ENCODE measurements around the gene GALNT15. TPM values are rescaled to one million over a fixed set of nuclear protein-coding genes. Genes with fewer than 3 reads are reported as not detected.
A peak's percentile ranks its signal among the peaks of the same experiment; 100 is the strongest.

GALNT15 gene
- total RNA-seq, 2 donors from 2014 or later, result 11.1 to 15.4 TPM

GRCh38 chr3:16240229-16241023 lies 65.9 kb downstream of the GALNT15 start:
- no peak for DNase-seq
- intact Hi-C loops (cut with DNase I, micrococcal nuclease), result loop anchor here (5.0 to 10.0 kb wide), 2 partner anchors 193 to 426 kb away; no protein-coding TSS in a partner anchor
- ATAC-seq, result no peak

- no peak for DNase-seq
- intact Hi-C loops (cut with DNase I, micrococcal nuclease), result loop anchor here (5.0 to 10.0 kb wide), 2 partner anchors 194 to 426 kb away; no protein-coding TSS in a partner anchor
- no peak for ATAC-seq
Observed at GRCh38 chr3:16241225-16241624, 66.7 kb downstream of the GALNT15 start.

- DNase-seq (no peak), ATAC-seq (no peak)
- intact Hi-C loops (cut with DNase I, micrococcal nuclease), result loop anchor here (5.0 to 10.0 kb wide), 2 partner anchors 195 to 427 kb away; no protein-coding TSS in a partner anchor
Observed at GRCh38 chr3:16242177-16242576, 67.7 kb downstream of the GALNT15 start.

- intact Hi-C loops (cut with DNase I, micrococcal nuclease), result loop anchor here (5.0 to 10.0 kb wide), 2 partner anchors 197 to 429 kb away; no protein-coding TSS in a partner anchor
- DNase-seq (no peak), ATAC-seq (no peak)
Observed at GRCh38 chr3:16243706-16244490, 69.4 kb downstream of the GALNT15 start.

GRCh38 chr3:16245609-16246008 lies 71.1 kb downstream of the GALNT15 start:
- ATAC-seq (no peak), DNase-seq (no peak)
- intact Hi-C loops (cut with DNase I, micrococcal nuclease), result loop anchor here (5.0 to 10.0 kb wide), 3 partner anchors 193 to 431 kb away; no protein-coding TSS in a partner anchor

GRCh38 chr3:16247282-16248061 lies 73.0 kb downstream of the GALNT15 start:
- ATAC-seq, result peak; percentile 75
- intact Hi-C loops (cut with DNase I, micrococcal nuclease), result loop anchor here (5.0 to 10.0 kb wide), 3 partner anchors 195 to 433 kb away; no protein-coding TSS in a partner anchor
- peak; percentile 65 to 82 for DNase-seq

- no peak for ATAC-seq
- intact Hi-C loops (cut with DNase I, micrococcal nuclease), result loop anchor here (5.0 to 10.0 kb wide), 3 partner anchors 196 to 434 kb away; no protein-coding TSS in a partner anchor
- DNase-seq, result no peak
Observed at GRCh38 chr3:16248556-16248955, 74.1 kb downstream of the GALNT15 start.

- no peak for ATAC-seq
- intact Hi-C loops (cut with DNase I, micrococcal nuclease), result loop anchor here (5.0 to 10.0 kb wide), 3 partner anchors 197 to 435 kb away; no protein-coding TSS in a partner anchor
- DNase-seq, result peak in 1 of 2 donors; percentile 15
Observed at GRCh38 chr3:16249336-16249735, 74.9 kb downstream of the GALNT15 start.

GRCh38 chr3:16249886-16250285 lies 75.4 kb downstream of the GALNT15 start:
- DNase-seq, result no peak
- intact Hi-C loops (cut with DNase I, micrococcal nuclease), result loop anchor here (5.0 to 10.0 kb wide), 3 partner anchors 198 to 435 kb away; no protein-coding TSS in a partner anchor

GRCh38 chr3:16251316-16252085 lies 77.0 kb downstream of the GALNT15 start:
- DNase-seq (no peak), ATAC-seq (no peak)
- intact Hi-C loops (cut with DNase I, micrococcal nuclease), result no loop called here

More at GRCh38 chr3:16249886-16250285, 75.4 kb downstream of the GALNT15 start:
- no peak for ATAC-seq

- DNase-seq (no peak), ATAC-seq (peak; percentile 88)
- intact Hi-C loops (cut with DNase I, micrococcal nuclease), result no loop called here
Observed at GRCh38 chr3:16252243-16252978, 77.9 kb downstream of the GALNT15 start.

- intact Hi-C loops (cut with DNase I, micrococcal nuclease), result no loop called here
- ATAC-seq (peak; percentile 45), DNase-seq (no peak)
Observed at GRCh38 chr3:16252988-16253387, 78.5 kb downstream of the GALNT15 start.

- no peak for DNase-seq
- no peak for ATAC-seq
Observed at GRCh38 chr3:16253601-16254000, 79.1 kb downstream of the GALNT15 start.

GRCh38 chr3:16254916-16255315 lies 80.4 kb downstream of the GALNT15 start:
- DNase-seq (no peak), ATAC-seq (no peak)
- intact Hi-C loops (cut with DNase I, micrococcal nuclease), result no loop called here

More at GRCh38 chr3:16253601-16254000, 79.1 kb downstream of the GALNT15 start:
- intact Hi-C loops (cut with DNase I, micrococcal nuclease), result no loop called here

- DNase-seq (no peak), ATAC-seq (no peak)
- intact Hi-C loops (cut with DNase I, micrococcal nuclease), result no loop called here
Observed at GRCh38 chr3:16255326-16255725, 80.8 kb downstream of the GALNT15 start.

GRCh38 chr3:16255726-16256125 lies 81.2 kb downstream of the GALNT15 start:
- DNase-seq (no peak), ATAC-seq (no peak)
- intact Hi-C loops (cut with DNase I, micrococcal nuclease), result no loop called here

- ATAC-seq, result no peak
Observed at GRCh38 chr3:16257309-16257708, 82.8 kb downstream of the GALNT15 start.

More at GRCh38 chr3:16257309-16257708, 82.8 kb downstream of the GALNT15 start:
- no peak for DNase-seq
- intact Hi-C loops (cut with DNase I, micrococcal nuclease), result no loop called here
